GM12878 (cell line): ENCODE results near the gene SDK2. TPM values are rescaled to one million over a fixed set of nuclear protein-coding genes. Genes with fewer than 3 reads are reported as not detected.

Source experiments
- EZH2 ChIP-seq: IDR thresholded peaks from 2 replicates; pipeline ENCODE4 v1.6.1; 2012; ENCODE audit warnings: low read depth, mild to moderate bottlenecking, control low read depth, inconsistent platforms, low read length, borderline replicate concordance; ENCODE audit not compliant: control insufficient read depth
- FOS ChIP-seq: IDR thresholded peaks from 3 replicates; pipeline ENCODE4 v1.6.1; 2011; ENCODE audit warnings: borderline replicate concordance; ENCODE audit not compliant: insufficient read length; ENCODE audit errors: extremely low read depth
- JUND ChIP-seq: IDR thresholded peaks from 2 replicates; pipeline ENCODE4 v1.6.1; 2012; ENCODE audit warnings: low read depth, mild to moderate bottlenecking, low read length, improper control_type of control experiment, moderate library complexity
- MTA3 ChIP-seq: IDR thresholded peaks from 2 replicates; pipeline ENCODE4 v1.6.1; 2012; ENCODE audit warnings: low read length, inconsistent platforms, borderline replicate concordance
- MXI1 ChIP-seq: fragments of 150-350 bp; IDR thresholded peaks from 2 replicates; pipeline ENCODE4 v1.6.1; 2011; ENCODE audit warnings: low read depth, mild to moderate bottlenecking, inconsistent platforms, low read length, improper control_type of control experiment
- NRF1 ChIP-seq: conservative IDR thresholded peaks from 2 replicates; pipeline ENCODE4 v1.6.1; 2011; ENCODE audit warnings: mild to moderate bottlenecking, low read depth, low read length, improper control_type of control experiment
- PAX5 ChIP-seq: IDR thresholded peaks from 2 replicates; pipeline ENCODE4 v1.6.1; 2011; ENCODE audit warnings: low read depth, low read length, borderline replicate concordance
- SMAD1 ChIP-seq: fragments of 450-650 bp; IDR thresholded peaks from 2 replicates; pipeline ENCODE4 v1.6.1; 2018; ENCODE audit warnings: mild to moderate bottlenecking, low read depth; ENCODE audit not compliant: partially characterized antibody
- polyA plus RNA-seq, 11 experiments: library from polyadenylated mRNA; depleted of rRNA in 4 of 11; unstranded in 6 of 11; stranded (reverse) in 5 of 11; fragments of >200 nt; fragmentation: Nextera tagmentation in 4 of 11; fragmentation: Illumina TruSeq in 1 of 11; extraction: Ambion mirVana in 4 of 11; extraction: Trizol in 1 of 11; gene quantifications; 1 replicate in 1 of 11; 2 replicates in 10 of 11; pipeline versions ENCODE4 v1.2.1 to v1.2.3, GENCODE V29; 2011 to 2016; ENCODE audit warnings: inconsistent platforms in 2 of 11, missing spikeins in 2 of 11, low read depth in 1 of 11
- total RNA-seq, 4 experiments: library from RNA; depleted of rRNA in 3 of 4; stranded (reverse); fragments of >200 nt in 3 of 4; fragmentation: Illumina TruSeq in 1 of 4; extraction: Trizol in 1 of 4; gene quantifications; 2 replicates each; pipeline versions ENCODE4 v1.2.1 to v1.2.3, GENCODE V29; 2013 to 2021
- TF ChIP-seq, protein P1 (sequence below): fragments of 450-650 bp; formaldehyde crosslinking; IDR thresholded peaks from 2 replicates; pipeline ENCODE4 v1.4.0; 2022; ENCODE audit warnings: mild to moderate bottlenecking, moderate library complexity
- TF ChIP-seq, protein P2 (sequence below): IDR thresholded peaks from 2 replicates; pipeline ENCODE4 v1.6.1; 2011; ENCODE audit warnings: borderline replicate concordance, low read depth, mild to moderate bottlenecking, moderate library complexity, mixed read lengths, low read length; ENCODE audit not compliant: insufficient read depth; ENCODE audit errors: extremely low read length
- TF ChIP-seq, protein P3 (sequence below): fragments of 450-650 bp; IDR thresholded peaks from 2 replicates; pipeline ENCODE4 v1.6.1; 2016; ENCODE audit warnings: mild to moderate bottlenecking
- TF ChIP-seq, protein P4 (sequence below): fragments of 450-650 bp; IDR thresholded peaks from 2 replicates; pipeline ENCODE4 v1.6.1; 2017; ENCODE audit warnings: mild to moderate bottlenecking, low read depth, inconsistent platforms; ENCODE audit not compliant: poor library complexity, severe bottlenecking
- TF ChIP-seq, protein P5 (sequence below): fragments of 450-650 bp; IDR thresholded peaks from 2 replicates; pipeline ENCODE4 v1.6.1; 2017; ENCODE audit warnings: mild to moderate bottlenecking
- TF ChIP-seq, protein P6 (sequence below): fragments of 150-350 bp; IDR thresholded peaks from 2 replicates; pipeline ENCODE4 v1.6.1; 2016; ENCODE audit warnings: low read depth, low read length

Gene SDK2
- total and polyA plus RNA-seq, 10 of the 15 experiments (the other 5 are each of a cell fraction or from before 2014, with no cell fraction given): 0.03 to 0.08 (median 0.03) TPM; not detected in 7

DNA sequence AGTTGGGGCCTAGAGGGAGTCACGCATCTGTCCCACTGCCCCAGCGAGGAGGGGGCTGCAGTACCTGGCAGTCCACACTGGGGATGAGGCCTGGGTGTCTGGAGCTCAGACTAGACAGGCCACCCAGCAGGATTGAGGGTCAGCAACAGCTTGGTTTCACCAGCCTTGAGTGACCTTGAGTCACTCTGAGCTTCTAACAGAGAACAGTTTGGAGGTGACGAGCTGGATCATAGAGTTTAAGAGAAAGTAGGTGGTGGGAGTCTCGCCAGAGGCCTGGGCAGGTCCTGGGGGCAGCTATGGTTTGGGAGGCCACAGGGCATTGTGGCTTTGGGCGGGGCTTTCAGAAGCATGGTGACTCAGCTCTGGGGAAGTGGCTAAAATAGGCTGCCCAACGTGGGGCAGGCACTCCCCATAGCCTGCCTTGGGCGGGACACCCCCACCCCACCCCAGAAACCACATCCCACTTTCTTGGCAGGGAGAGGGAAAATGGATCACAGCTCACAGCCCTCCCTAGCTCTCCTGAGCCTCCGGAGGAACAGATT lies 352.9 kb downstream of the SDK2 start (continued):
- TF ChIP-seq NRF1 (no peak), SMAD1 (no peak), FOS (no peak), MXI1 (no peak), PAX5 (no peak; the same call in 1 of the 2 replicates), MTA3 (no peak), JUND (no peak), EZH2 (no peak)
- TF ChIP-seq, protein P1, sequence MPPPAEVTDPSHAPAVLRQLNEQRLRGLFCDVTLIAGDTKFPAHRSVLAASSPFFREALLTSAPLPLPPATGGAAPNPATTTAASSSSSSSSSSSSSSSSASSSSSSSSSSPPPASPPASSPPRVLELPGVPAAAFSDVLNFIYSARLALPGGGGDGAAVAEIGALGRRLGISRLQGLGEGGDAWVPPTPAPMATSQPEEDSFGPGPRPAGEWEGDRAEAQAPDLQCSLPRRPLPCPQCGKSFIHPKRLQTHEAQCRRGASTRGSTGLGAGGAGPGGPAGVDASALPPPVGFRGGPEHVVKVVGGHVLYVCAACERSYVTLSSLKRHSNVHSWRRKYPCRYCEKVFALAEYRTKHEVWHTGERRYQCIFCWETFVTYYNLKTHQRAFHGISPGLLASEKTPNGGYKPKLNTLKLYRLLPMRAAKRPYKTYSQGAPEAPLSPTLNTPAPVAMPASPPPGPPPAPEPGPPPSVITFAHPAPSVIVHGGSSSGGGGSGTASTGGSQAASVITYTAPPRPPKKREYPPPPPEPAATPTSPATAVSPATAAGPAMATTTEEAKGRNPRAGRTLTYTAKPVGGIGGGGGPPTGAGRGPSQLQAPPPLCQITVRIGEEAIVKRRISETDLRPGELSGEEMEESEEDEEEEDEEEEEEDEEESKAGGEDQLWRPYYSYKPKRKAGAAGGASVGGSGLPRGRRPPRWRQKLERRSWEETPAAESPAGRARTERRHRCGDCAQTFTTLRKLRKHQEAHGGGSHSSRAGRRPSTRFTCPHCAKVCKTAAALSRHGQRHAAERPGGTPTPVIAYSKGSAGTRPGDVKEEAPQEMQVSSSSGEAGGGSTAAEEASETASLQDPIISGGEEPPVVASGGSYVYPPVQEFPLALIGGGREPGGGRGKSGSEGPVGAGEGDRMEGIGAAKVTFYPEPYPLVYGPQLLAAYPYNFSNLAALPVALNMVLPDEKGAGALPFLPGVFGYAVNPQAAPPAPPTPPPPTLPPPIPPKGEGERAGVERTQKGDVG (CRISPR knock-in tag): no peak
- TF ChIP-seq, protein P2, sequence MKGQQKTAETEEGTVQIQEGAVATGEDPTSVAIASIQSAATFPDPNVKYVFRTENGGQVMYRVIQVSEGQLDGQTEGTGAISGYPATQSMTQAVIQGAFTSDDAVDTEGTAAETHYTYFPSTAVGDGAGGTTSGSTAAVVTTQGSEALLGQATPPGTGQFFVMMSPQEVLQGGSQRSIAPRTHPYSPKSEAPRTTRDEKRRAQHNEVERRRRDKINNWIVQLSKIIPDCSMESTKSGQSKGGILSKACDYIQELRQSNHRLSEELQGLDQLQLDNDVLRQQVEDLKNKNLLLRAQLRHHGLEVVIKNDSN: no peak
- TF ChIP-seq, protein P3, sequence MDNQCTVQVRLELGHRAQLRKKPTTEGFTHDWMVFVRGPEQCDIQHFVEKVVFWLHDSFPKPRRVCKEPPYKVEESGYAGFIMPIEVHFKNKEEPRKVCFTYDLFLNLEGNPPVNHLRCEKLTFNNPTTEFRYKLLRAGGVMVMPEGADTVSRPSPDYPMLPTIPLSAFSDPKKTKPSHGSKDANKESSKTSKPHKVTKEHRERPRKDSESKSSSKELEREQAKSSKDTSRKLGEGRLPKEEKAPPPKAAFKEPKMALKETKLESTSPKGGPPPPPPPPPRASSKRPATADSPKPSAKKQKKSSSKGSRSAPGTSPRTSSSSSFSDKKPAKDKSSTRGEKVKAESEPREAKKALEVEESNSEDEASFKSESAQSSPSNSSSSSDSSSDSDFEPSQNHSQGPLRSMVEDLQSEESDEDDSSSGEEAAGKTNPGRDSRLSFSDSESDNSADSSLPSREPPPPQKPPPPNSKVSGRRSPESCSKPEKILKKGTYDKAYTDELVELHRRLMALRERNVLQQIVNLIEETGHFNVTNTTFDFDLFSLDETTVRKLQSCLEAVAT: peak; percentile 65; the same call in 1 of the 2 replicates
- TF ChIP-seq, protein P4, sequence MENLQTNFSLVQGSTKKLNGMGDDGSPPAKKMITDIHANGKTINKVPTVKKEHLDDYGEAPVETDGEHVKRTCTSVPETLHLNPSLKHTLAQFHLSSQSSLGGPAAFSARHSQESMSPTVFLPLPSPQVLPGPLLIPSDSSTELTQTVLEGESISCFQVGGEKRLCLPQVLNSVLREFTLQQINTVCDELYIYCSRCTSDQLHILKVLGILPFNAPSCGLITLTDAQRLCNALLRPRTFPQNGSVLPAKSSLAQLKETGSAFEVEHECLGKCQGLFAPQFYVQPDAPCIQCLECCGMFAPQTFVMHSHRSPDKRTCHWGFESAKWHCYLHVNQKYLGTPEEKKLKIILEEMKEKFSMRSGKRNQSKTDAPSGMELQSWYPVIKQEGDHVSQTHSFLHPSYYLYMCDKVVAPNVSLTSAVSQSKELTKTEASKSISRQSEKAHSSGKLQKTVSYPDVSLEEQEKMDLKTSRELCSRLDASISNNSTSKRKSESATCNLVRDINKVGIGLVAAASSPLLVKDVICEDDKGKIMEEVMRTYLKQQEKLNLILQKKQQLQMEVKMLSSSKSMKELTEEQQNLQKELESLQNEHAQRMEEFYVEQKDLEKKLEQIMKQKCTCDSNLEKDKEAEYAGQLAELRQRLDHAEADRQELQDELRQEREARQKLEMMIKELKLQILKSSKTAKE: no peak
- TF ChIP-seq, protein P5, sequence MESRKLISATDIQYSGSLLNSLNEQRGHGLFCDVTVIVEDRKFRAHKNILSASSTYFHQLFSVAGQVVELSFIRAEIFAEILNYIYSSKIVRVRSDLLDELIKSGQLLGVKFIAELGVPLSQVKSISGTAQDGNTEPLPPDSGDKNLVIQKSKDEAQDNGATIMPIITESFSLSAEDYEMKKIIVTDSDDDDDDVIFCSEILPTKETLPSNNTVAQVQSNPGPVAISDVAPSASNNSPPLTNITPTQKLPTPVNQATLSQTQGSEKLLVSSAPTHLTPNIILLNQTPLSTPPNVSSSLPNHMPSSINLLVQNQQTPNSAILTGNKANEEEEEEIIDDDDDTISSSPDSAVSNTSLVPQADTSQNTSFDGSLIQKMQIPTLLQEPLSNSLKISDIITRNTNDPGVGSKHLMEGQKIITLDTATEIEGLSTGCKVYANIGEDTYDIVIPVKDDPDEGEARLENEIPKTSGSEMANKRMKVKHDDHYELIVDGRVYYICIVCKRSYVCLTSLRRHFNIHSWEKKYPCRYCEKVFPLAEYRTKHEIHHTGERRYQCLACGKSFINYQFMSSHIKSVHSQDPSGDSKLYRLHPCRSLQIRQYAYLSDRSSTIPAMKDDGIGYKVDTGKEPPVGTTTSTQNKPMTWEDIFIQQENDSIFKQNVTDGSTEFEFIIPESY: no peak
- TF ChIP-seq, protein P6, sequence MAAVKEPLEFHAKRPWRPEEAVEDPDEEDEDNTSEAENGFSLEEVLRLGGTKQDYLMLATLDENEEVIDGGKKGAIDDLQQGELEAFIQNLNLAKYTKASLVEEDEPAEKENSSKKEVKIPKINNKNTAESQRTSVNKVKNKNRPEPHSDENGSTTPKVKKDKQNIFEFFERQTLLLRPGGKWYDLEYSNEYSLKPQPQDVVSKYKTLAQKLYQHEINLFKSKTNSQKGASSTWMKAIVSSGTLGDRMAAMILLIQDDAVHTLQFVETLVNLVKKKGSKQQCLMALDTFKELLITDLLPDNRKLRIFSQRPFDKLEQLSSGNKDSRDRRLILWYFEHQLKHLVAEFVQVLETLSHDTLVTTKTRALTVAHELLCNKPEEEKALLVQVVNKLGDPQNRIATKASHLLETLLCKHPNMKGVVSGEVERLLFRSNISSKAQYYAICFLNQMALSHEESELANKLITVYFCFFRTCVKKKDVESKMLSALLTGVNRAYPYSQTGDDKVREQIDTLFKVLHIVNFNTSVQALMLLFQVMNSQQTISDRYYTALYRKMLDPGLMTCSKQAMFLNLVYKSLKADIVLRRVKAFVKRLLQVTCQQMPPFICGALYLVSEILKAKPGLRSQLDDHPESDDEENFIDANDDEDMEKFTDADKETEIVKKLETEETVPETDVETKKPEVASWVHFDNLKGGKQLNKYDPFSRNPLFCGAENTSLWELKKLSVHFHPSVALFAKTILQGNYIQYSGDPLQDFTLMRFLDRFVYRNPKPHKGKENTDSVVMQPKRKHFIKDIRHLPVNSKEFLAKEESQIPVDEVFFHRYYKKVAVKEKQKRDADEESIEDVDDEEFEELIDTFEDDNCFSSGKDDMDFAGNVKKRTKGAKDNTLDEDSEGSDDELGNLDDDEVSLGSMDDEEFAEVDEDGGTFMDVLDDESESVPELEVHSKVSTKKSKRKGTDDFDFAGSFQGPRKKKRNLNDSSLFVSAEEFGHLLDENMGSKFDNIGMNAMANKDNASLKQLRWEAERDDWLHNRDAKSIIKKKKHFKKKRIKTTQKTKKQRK: no peak
